ENCODE results near the gene STING1. TPM values are rescaled to one million over a fixed set of nuclear protein-coding genes. Genes with fewer than 3 reads are reported as not detected.

STING1 gene
- total RNA-seq, 1 experiment from 2014 or later, result 33.1 TPM

- intact Hi-C loops (cut with micrococcal nuclease), result loop anchor here (1.0 kb wide), 1 partner anchor 43 kb away; the partner anchor contains the start of gene STING1
- Mint-ChIP-seq H3K27ac (ENCODE audit: low read depth, unreplicated experiment) (peak within 1 kb of the TSS; percentile 96), H3K9me3 (ENCODE audit: unreplicated experiment) (no peaks in the 10 kb centered on the region), H3K4me3 (ENCODE audit: unreplicated experiment) (peak within 1 kb of the TSS; percentile 89), H3K4me1 (ENCODE audit: insufficient read depth, unreplicated experiment) (peaks cover 11% of the 10 kb centered on the region), H3K27me3 (ENCODE audit: insufficient read depth, unreplicated experiment) (no peaks in the 10 kb centered on the region), H3K36me3 (ENCODE audit: insufficient read depth, unreplicated experiment) (no peaks in the 10 kb centered on the region)
- ChIA-PET POLR2A (interaction anchor here (0.7 to 1.8 kb wide), 18 partner anchors 9 to 222 kb away, joined by 3 to 14 read pairs (median 4); partner anchors contain the start of genes PAIP2, SPATA24, STING1 and UBE2D2), CTCF (interaction anchor here (0.6 to 8.3 kb wide), 6 partner anchors 16 to 326 kb away, joined by 3 to 55 read pairs (median 4); no protein-coding TSS in a partner anchor)
- TF ChIP-seq, protein P1, sequence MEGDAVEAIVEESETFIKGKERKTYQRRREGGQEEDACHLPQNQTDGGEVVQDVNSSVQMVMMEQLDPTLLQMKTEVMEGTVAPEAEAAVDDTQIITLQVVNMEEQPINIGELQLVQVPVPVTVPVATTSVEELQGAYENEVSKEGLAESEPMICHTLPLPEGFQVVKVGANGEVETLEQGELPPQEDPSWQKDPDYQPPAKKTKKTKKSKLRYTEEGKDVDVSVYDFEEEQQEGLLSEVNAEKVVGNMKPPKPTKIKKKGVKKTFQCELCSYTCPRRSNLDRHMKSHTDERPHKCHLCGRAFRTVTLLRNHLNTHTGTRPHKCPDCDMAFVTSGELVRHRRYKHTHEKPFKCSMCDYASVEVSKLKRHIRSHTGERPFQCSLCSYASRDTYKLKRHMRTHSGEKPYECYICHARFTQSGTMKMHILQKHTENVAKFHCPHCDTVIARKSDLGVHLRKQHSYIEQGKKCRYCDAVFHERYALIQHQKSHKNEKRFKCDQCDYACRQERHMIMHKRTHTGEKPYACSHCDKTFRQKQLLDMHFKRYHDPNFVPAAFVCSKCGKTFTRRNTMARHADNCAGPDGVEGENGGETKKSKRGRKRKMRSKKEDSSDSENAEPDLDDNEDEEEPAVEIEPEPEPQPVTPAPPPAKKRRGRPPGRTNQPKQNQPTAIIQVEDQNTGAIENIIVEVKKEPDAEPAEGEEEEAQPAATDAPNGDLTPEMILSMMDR (IDR thresholded peaks at IDR 0.05; ENCODE audit: unreplicated experiment), result no peak
- DNase-seq (ENCODE audit: unreplicated experiment), result peak; percentile 92
- TSS peak; percentile 77 for BruUV-seq (replicated peaks)
Measured at GRCh38 chr5:139439013-139439903, 43.3 kb downstream of the STING1 start, which contains the start of gene DNAJC18. TSS of gene DNAJC18 (minus strand) at chr5:139439525. CDS start at chr5:139439445, 80 bp downstream.

GRCh38 chr5:139438707-139439012 lies 43.9 kb downstream of the STING1 start:
- H3K27ac Mint-ChIP-seq (ENCODE audit: low read depth, unreplicated experiment), result peak overlapping the region; percentile 96
- H3K4me1 Mint-ChIP-seq (ENCODE audit: insufficient read depth, unreplicated experiment), result peaks cover 11% of the 10 kb centered on the region

DNA sequence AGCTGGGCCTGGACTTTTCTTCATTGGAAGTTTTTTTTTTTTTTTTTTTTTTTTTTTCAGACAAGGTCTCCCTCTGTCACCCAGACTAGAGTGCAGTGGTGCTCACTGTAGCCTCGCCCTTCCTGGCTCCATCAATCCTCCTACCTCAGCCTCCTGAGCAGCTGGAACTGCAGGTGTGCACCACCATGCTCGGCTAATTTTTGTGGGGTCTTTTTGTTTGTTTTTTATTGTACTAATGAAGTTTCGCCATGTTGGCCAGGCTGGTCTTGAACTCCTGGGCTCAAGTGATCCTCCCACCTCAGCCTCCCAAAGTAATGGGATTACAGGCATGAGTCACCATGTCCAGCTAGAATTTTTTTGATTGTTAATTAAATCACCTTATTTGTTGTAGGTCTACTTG lies 46.9 kb downstream of the STING1 start:
- no peak overlapping the region for H3K4me3 Mint-ChIP-seq (ENCODE audit: unreplicated experiment)
- H3K27me3 Mint-ChIP-seq (ENCODE audit: insufficient read depth, unreplicated experiment), result no peaks in the 10 kb centered on the region
- ChIA-PET CTCF (interaction anchor here (0.6 to 8.3 kb wide), 6 partner anchors 11 to 81 kb away, joined by 3 to 55 read pairs (median 9); no protein-coding TSS in a partner anchor), POLR2A (no interaction called here)
- H3K36me3 Mint-ChIP-seq (ENCODE audit: insufficient read depth, unreplicated experiment), result peaks cover 10% of the 10 kb centered on the region
- DNase-seq (ENCODE audit: unreplicated experiment), result no peak
- intact Hi-C loops (cut with micrococcal nuclease), result no loop called here
- BruUV-seq (replicated peaks), result no TSS peak
- peaks cover 11% of the 10 kb centered on the region for H3K4me1 Mint-ChIP-seq (ENCODE audit: insufficient read depth, unreplicated experiment)
- peak overlapping the region; percentile 46 for H3K27ac Mint-ChIP-seq (ENCODE audit: low read depth, unreplicated experiment)
- TF ChIP-seq, protein P1 (IDR thresholded peaks at IDR 0.05; ENCODE audit: unreplicated experiment), result no peak
- no peaks in the 10 kb centered on the region for H3K9me3 Mint-ChIP-seq (ENCODE audit: unreplicated experiment)

More at GRCh38 chr5:139438707-139439012, 43.9 kb downstream of the STING1 start:
- TF ChIP-seq, protein P1 (IDR thresholded peaks at IDR 0.05; ENCODE audit: unreplicated experiment), result no peak
- Mint-ChIP-seq H3K9me3 (ENCODE audit: unreplicated experiment) (no peaks in the 10 kb centered on the region), H3K4me3 (ENCODE audit: unreplicated experiment) (peak overlapping the region; percentile 89), H3K27me3 (ENCODE audit: insufficient read depth, unreplicated experiment) (no peaks in the 10 kb centered on the region), H3K36me3 (ENCODE audit: insufficient read depth, unreplicated experiment) (no peaks in the 10 kb centered on the region)
- POLR2A ChIA-PET, result interaction anchor here (0.9 to 1.7 kb wide), 10 partner anchors 35 to 222 kb away, joined by 3 to 14 read pairs (median 6); partner anchors contain the start of genes PAIP2, SPATA24, STING1 and UBE2D2
- DNase-seq (ENCODE audit: unreplicated experiment), result no peak
- CTCF ChIA-PET, result interaction anchor here (0.5 to 8.3 kb wide), 6 partner anchors 16 to 670 kb away, joined by 3 to 55 read pairs (median 4); no protein-coding TSS in a partner anchor
- intact Hi-C loops (cut with micrococcal nuclease), result loop anchor here (1.0 kb wide), 1 partner anchor 44 kb away; the partner anchor contains the start of gene STING1
- no TSS peak for BruUV-seq (replicated peaks)

- TF ChIP-seq, protein P1 (IDR thresholded peaks at IDR 0.05; ENCODE audit: unreplicated experiment), result no peak
- no peaks in the 10 kb centered on the region for H3K27me3 Mint-ChIP-seq (ENCODE audit: insufficient read depth, unreplicated experiment)
- no peak overlapping the region for H3K27ac Mint-ChIP-seq (ENCODE audit: low read depth, unreplicated experiment)
- H3K36me3 Mint-ChIP-seq (ENCODE audit: insufficient read depth, unreplicated experiment), result peaks cover 27% of the 10 kb centered on the region
- no TSS peak for BruUV-seq (replicated peaks)
- CTCF ChIA-PET, result interaction anchor here (1.7 to 8.3 kb wide), 2 partner anchors 9 to 82 kb away, joined by 8 to 55 read pairs; no protein-coding TSS in a partner anchor
- no peak overlapping the region for H3K4me3 Mint-ChIP-seq (ENCODE audit: unreplicated experiment)
- POLR2A ChIA-PET, result no interaction called here
- intact Hi-C loops (cut with micrococcal nuclease), result no loop called here
- no peaks in the 10 kb centered on the region for H3K4me1 Mint-ChIP-seq (ENCODE audit: insufficient read depth, unreplicated experiment)
- H3K9me3 Mint-ChIP-seq (ENCODE audit: unreplicated experiment), result no peaks in the 10 kb centered on the region
- no peak for DNase-seq (ENCODE audit: unreplicated experiment)
Measured at GRCh38 chr5:139431706-139432105, 50.9 kb downstream of the STING1 start.
